ENCODE measurements around the gene ACER1. TPM values are rescaled to one million over a fixed set of nuclear protein-coding genes. Genes with fewer than 3 reads are reported as not detected.

ACER1 gene
- total and polyA plus RNA-seq, 2 experiments from 2014 or later, result not detected

- H3K27ac Mint-ChIP-seq, result no peak overlapping the region
- Histone ChIP-seq H3K27ac (ENCODE audit: low read depth) (no peak overlapping the region), H3K4me1 (ENCODE audit: insufficient read depth) (no peaks in the 10 kb centered on the region), H3K27me3 (ENCODE audit: insufficient read depth) (no peaks in the 10 kb centered on the region), H3K79me2 (replicated peaks; ENCODE audit: insufficient read depth) (no peaks in the 10 kb centered on the region), H4K20me1 (replicated peaks; ENCODE audit: insufficient read depth) (no peaks in the 10 kb centered on the region), H3K4me3 (no peak overlapping the region), H3K36me3 (ENCODE audit: insufficient read depth) (no peaks in the 10 kb centered on the region), H3F3A (replicated peaks; ENCODE audit: low read depth) (no peaks in the 10 kb centered on the region), H3K4me2 (no peak overlapping the region), H2AFZ (no peak overlapping the region), H3K9me2 (ENCODE audit: insufficient read depth) (no peaks in the 10 kb centered on the region)
- no peaks in the 10 kb centered on the region for H3K4me1 Mint-ChIP-seq
- TF ChIP-seq EZH2phosphoT487 (IDR thresholded peaks at IDR 0.05; ENCODE audit: unreplicated experiment) (no peak), STAT1 (IDR thresholded peaks at IDR 0.05; ENCODE audit: unreplicated experiment) (no peak), ZNF462 (CRISPR knock-in tag; IDR thresholded peaks at IDR 0.05) (no peak), CREB1 (CRISPR knock-in tag; IDR thresholded peaks at IDR 0.05; ENCODE audit: low read depth) (no peak), EZH2 (IDR thresholded peaks at IDR 0.05; ENCODE audit: low read depth, unreplicated experiment) (no peak), CTCF (conservative IDR thresholded peaks at IDR 0.05; ENCODE audit: low read depth in 2 of 2) (no peak), POLR2AphosphoS5 (IDR thresholded peaks at IDR 0.05; ENCODE audit: low read depth) (no peak), NANOG (IDR thresholded peaks at IDR 0.05; ENCODE audit: borderline replicate concordance) (no peak)
- H3K27me3 Mint-ChIP-seq (ENCODE audit: insufficient read depth, low read depth, poor library complexity), result peaks cover 8% of the 10 kb centered on the region
- peaks cover 88% of the 10 kb centered on the region for H3K9me3 Mint-ChIP-seq
- DNase-seq (ENCODE audit: low spot score) (no peak), ATAC-seq (no peak)
- H3K36me3 Mint-ChIP-seq (ENCODE audit: low read depth), result peaks cover 18% of the 10 kb centered on the region
- H3K4me3 Mint-ChIP-seq, result no peak overlapping the region
Measured at GRCh38 chr19:6325614-6326013, 7.8 kb downstream of the ACER1 start.
